ENCODE measurements around the gene SEMA4G.

DNA sequence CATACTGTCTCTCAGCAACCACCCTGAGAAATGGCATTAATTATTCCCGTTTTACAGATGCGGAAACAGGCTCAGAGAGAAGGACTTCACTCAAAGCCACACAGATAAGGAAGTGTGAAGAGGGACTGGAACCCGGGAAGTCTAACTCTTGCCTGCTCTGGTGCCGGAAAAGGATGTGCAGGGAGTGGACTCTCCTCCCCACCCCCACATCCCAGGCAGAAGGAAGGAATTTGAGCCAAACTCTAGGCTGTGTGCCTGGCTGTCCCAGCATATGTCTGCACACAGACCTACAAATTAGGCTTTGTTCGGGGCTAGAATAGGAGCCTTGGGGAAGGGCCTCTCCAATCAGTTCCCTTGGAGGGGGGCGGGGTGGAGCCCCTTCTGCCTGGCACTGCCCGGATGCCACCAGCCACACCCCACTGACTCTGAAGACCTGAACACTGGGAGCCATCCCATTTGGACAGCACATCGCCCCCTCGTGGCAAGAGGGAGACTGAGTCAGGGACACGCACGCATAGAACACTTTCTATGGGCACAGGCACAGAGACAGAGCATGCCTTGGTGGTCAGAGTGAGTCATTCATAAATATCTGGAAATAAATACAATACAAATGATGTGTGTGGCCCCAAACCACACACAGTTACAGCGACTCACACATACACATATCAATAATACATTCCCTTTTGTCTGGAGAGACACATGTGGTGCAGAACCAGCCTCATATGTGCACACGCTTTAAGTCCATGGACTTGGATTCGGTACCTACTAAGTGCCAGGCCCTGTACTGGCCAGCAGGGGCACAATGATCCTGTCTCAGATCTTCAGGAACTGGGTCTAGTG, 43.4 kb downstream of the SEMA4G start:
- TF ChIP-seq, protein P1, sequence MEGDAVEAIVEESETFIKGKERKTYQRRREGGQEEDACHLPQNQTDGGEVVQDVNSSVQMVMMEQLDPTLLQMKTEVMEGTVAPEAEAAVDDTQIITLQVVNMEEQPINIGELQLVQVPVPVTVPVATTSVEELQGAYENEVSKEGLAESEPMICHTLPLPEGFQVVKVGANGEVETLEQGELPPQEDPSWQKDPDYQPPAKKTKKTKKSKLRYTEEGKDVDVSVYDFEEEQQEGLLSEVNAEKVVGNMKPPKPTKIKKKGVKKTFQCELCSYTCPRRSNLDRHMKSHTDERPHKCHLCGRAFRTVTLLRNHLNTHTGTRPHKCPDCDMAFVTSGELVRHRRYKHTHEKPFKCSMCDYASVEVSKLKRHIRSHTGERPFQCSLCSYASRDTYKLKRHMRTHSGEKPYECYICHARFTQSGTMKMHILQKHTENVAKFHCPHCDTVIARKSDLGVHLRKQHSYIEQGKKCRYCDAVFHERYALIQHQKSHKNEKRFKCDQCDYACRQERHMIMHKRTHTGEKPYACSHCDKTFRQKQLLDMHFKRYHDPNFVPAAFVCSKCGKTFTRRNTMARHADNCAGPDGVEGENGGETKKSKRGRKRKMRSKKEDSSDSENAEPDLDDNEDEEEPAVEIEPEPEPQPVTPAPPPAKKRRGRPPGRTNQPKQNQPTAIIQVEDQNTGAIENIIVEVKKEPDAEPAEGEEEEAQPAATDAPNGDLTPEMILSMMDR (IDR thresholded peaks at IDR 0.05), result peak; percentile 73 to 92 (median 88)
- TF ChIP-seq POLR2A (IDR thresholded peaks at IDR 0.05), result no peak

Measured in esophagus squamous epithelium (tissue), 4 donors.